D721Med (cell line): ENCODE measurements around the gene CBR4.
"Not testable (repeated sequence)": the region's sequence is repeated elsewhere in the genome, so short reads cannot be mapped to it uniquely, and the experiment has no call there.

Experiments used
- DNase-seq: peaks from one replicate; pipeline ENCODE4 v3.0.0; 2011; ENCODE audit warnings: low spot score; ENCODE audit not compliant: insufficient read length
- FAIRE-seq: peaks from 2 replicates; lab custom pipeline; 2011; peaks lifted over from hg19 to GRCh38; lab: Jason Lieb, UNC
- CTCF ChIP-seq: IDR thresholded peaks from 2 replicates; pipeline ENCODE4 v1.5.1; 2012; ENCODE audit warnings: mild to moderate bottlenecking, control low read depth; ENCODE audit not compliant: insufficient read depth; ENCODE audit errors: missing control alignments

CBR4 gene

GRCh38 chr4:169005453-169006099, 4.5 kb downstream of the CBR4 start:
- no peak for DNase-seq
- peak; percentile 32 for TF ChIP-seq CTCF
- FAIRE-seq: no peak

DNA sequence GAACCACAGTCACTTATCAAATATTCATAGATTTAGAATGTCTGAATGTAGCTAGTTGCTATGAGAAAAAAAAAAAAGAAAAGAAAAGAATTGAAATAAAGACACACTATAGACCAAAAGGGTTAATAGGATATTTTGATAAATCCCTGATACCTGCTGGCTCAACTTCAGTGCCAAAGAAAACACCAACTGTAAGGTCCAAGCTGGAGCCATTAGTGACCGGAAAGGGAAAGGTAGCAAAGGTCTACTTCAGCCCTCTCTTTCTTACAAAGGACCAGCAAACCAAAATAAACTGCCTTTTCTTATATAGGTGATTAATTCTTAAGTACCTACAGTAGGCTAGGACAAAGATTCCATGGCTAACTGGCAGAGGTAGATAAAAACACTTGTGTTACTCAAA, 9.7 kb downstream of the CBR4 start:
- DNase-seq: no peak
- TF ChIP-seq CTCF: no peak
- no peak for FAIRE-seq

DNA sequence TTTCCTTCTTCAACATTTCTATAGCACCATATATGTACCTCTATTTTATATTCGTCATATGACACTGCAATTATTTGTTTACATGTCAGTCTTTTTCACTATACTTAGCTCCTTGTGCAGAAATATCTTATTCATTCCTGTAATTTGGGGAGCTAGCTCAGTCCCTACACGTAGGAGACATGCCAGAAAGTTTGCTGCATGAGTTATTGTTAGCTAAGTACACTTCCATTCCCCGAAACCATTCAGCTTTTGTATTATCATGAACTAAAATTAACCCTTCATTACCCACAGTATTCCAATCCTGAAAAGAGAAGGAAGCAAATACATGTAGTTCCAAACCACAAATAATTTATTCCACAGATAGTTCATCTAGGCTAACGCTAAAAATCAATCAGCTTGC, 10.2 kb downstream of the CBR4 start:
- no peak for TF ChIP-seq CTCF
- no peak for FAIRE-seq
- DNase-seq: no peak

DNA sequence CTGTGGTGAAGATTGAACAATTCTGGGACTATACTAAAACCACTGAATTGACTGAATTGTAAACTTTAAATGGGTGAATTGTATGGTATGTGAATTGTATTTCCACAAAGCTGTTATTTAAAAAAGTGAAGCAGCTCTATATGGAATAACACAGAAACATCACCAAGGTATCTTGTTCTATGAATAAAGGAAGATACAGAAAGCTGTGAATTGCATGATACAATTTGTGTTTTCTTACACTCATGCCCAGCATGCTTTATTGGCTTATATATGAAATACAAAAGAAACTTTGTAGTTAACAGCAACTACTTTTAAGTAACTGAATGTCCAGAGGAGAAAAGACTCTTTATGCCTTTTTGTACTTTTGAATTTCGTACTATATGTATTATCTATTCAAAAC, 11.5 kb downstream of the CBR4 start:
- no peak for TF ChIP-seq CTCF
- DNase-seq (no peak), FAIRE-seq (peak; percentile 32)

- no peak for FAIRE-seq
- TF ChIP-seq CTCF: peak; percentile 46
- DNase-seq: no peak
Observed at GRCh38 chr4:168995537-168996295, 14.3 kb downstream of the CBR4 start.

- DNase-seq: no peak
- FAIRE-seq: no peak
- TF ChIP-seq CTCF: no peak
Observed at GRCh38 chr4:168994958-168995357, 15.1 kb downstream of the CBR4 start.

DNA sequence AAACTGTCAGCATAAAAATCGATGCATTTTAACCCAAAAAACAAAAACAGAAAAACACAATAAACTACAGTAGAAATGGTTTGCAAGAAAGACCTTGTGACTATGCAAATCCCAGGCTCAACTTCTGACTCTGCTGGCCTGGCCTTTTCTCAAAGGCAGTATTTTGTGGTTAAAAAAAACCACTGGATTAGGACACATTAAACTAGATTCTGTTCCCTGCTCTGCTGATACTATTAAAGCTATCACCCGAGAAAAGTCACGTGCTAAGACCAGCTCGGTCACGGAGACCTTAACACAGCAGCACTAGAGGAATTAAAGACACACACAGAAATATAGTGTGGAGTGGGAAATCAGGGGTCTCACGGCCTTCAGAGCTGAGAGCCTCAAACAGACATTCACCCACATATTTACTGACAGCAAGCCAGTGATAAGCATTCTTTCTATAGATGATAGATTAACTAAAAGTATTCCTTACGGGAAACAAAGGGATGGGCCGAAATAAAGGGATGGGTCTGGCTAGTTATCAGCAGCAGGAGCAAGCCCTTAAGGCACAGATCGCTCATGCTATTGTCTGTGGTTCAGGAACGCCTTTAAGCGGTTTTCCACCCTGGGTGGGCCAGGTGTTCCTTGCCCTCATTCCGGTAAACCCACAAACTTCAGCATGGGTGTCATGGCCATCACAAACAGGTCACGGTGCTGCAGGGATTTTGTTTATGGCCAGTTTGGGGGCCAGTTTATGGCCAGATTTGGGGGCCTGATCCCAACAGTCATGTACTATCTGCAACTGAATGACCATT, 16.1 kb downstream of the CBR4 start:
- FAIRE-seq (no peak), DNase-seq (no peak)
- TF ChIP-seq CTCF: no peak

DNA sequence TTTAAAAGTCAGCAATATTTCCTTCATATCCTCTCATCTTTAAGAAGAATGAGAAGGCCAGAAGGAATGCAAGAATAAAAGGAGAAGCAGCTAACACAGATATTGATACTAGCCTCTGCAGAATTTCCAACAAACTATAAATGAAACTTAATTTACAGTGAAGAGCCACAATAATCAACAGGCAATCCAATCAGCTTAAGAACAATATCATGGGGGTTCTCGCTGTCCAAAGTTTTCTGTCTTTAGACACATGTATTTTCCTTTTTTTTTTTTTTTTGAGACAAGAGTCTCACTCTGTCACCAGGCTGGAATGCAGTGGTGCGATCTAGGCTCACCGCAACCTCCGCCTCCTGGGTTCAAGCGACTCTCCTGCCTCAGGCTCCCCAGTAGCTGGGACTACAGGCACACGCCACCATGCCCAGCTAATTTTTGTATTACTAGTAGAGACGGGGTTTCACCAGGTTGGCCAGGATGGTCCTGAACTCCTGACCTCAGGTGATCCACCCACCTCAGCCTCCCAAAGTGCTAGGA, 17.0 kb downstream of the CBR4 start:
- not testable (repeated sequence) for DNase-seq, FAIRE-seq
